ENCODE data around the gene NUP214. TPM values are rescaled to one million over a fixed set of nuclear protein-coding genes. Genes with fewer than 3 reads are reported as not detected.
"Not testable (repeated sequence)": the region's sequence is repeated elsewhere in the genome, so short reads cannot be mapped to it uniquely, and the experiment has no call there.

NUP214 gene
- total RNA-seq, 1 donor from 2014 or later = 56.5 TPM

DNA sequence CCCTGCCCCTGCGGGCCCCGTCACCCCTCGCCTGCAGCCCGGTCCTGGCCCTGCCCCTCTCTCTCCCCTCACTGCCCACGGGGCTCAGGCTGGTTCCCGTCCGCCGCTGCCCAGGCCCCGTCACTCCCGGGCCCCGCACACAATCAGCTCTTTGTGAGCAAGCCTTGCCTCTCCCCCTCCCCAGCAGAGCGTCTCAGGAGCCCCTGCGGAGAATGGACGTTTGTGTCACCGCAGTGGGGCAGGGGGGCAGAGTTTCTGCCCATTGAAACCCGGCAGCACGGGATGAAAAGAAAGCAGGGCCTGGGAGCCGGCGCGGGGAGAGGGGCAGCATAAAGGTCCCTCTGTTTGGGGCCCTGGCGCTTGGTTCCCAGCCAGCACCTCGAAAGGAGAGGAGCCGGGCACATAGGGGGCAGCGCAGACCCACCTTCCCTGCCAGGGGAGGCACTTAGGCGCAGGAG lies 13.5 kb upstream of the NUP214 start:
- no peaks in the 10 kb centered on the region for H3K9me3 Mint-ChIP-seq (ENCODE audit: unreplicated experiment)
- no peaks in the 10 kb centered on the region for H3K36me3 Mint-ChIP-seq (ENCODE audit: unreplicated experiment)
- H3K27me3 Mint-ChIP-seq (ENCODE audit: unreplicated experiment) = peaks cover 4% of the 10 kb centered on the region
- H3K27ac Mint-ChIP-seq (ENCODE audit: unreplicated experiment) = no peak overlapping the region
- DNase-seq = no peak
- no peak for TF ChIP-seq CTCF (IDR thresholded peaks at IDR 0.05; ENCODE audit: partially characterized antibody, unreplicated experiment)
- H3K4me3 Mint-ChIP-seq (ENCODE audit: unreplicated experiment) = no peak overlapping the region
- no peaks in the 10 kb centered on the region for H3K4me1 Mint-ChIP-seq (ENCODE audit: low read depth, unreplicated experiment)

- TF ChIP-seq CTCF (IDR thresholded peaks at IDR 0.05; ENCODE audit: partially characterized antibody, unreplicated experiment) = no peak
- no peaks in the 10 kb centered on the region for H3K36me3 Mint-ChIP-seq (ENCODE audit: unreplicated experiment)
- no peak for DNase-seq
- H3K4me1 Mint-ChIP-seq (ENCODE audit: low read depth, unreplicated experiment) = no peaks in the 10 kb centered on the region
- H3K27ac Mint-ChIP-seq (ENCODE audit: unreplicated experiment) = no peak overlapping the region
- no peak overlapping the region for H3K4me3 Mint-ChIP-seq (ENCODE audit: unreplicated experiment)
- no peaks in the 10 kb centered on the region for H3K9me3 Mint-ChIP-seq (ENCODE audit: unreplicated experiment)
- H3K27me3 Mint-ChIP-seq (ENCODE audit: unreplicated experiment) = peaks cover 2% of the 10 kb centered on the region
These were observed 12.8 kb upstream of the NUP214 start for GRCh38 chr9:131112374-131113154.

- Mint-ChIP-seq H3K4me1 (ENCODE audit: low read depth, unreplicated experiment) (no peaks in the 10 kb centered on the region), H3K4me3 (ENCODE audit: unreplicated experiment) (no peak overlapping the region), H3K36me3 (ENCODE audit: unreplicated experiment) (no peaks in the 10 kb centered on the region), H3K27me3 (ENCODE audit: unreplicated experiment) (peaks cover 2% of the 10 kb centered on the region), H3K9me3 (ENCODE audit: unreplicated experiment) (no peaks in the 10 kb centered on the region), H3K27ac (ENCODE audit: unreplicated experiment) (no peak overlapping the region)
- no peak for TF ChIP-seq CTCF (IDR thresholded peaks at IDR 0.05; ENCODE audit: partially characterized antibody, unreplicated experiment)
- DNase-seq = no peak
These were observed 11.7 kb upstream of the NUP214 start for GRCh38 chr9:131113655-131114054.

- peaks cover 2% of the 10 kb centered on the region for H3K27me3 Mint-ChIP-seq (ENCODE audit: unreplicated experiment)
- H3K36me3 Mint-ChIP-seq (ENCODE audit: unreplicated experiment) = no peaks in the 10 kb centered on the region
- TF ChIP-seq CTCF (IDR thresholded peaks at IDR 0.05; ENCODE audit: partially characterized antibody, unreplicated experiment) = no peak
- H3K27ac Mint-ChIP-seq (ENCODE audit: unreplicated experiment) = no peak overlapping the region
- H3K9me3 Mint-ChIP-seq (ENCODE audit: unreplicated experiment) = no peaks in the 10 kb centered on the region
- H3K4me1 Mint-ChIP-seq (ENCODE audit: low read depth, unreplicated experiment) = no peaks in the 10 kb centered on the region
- no peak for DNase-seq
- H3K4me3 Mint-ChIP-seq (ENCODE audit: unreplicated experiment) = no peak overlapping the region
These were observed 11.3 kb upstream of the NUP214 start for GRCh38 chr9:131114084-131114535.

- not testable (repeated sequence) for H3K36me3 Mint-ChIP-seq (ENCODE audit: unreplicated experiment); H3K9me3 Mint-ChIP-seq (ENCODE audit: unreplicated experiment); H3K4me1 Mint-ChIP-seq (ENCODE audit: low read depth, unreplicated experiment); H3K27ac Mint-ChIP-seq (ENCODE audit: unreplicated experiment); H3K27me3 Mint-ChIP-seq (ENCODE audit: unreplicated experiment); DNase-seq; H3K4me3 Mint-ChIP-seq (ENCODE audit: unreplicated experiment)
These were observed 10.0 kb upstream of the NUP214 start for GRCh38 chr9:131115360-131115742.

Data from glutamatergic neuron (in vitro differentiated cells).